ENCODE data around the gene FAM174C. TPM values are rescaled to one million over a fixed set of nuclear protein-coding genes. Genes with fewer than 3 reads are reported as not detected.

Gene FAM174C
- total and polyA plus RNA-seq, 2 of the 8 experiments (the other 6 are each of a cell fraction or from before 2014, with no cell fraction given) = 44.5 to 125 TPM

DNA sequence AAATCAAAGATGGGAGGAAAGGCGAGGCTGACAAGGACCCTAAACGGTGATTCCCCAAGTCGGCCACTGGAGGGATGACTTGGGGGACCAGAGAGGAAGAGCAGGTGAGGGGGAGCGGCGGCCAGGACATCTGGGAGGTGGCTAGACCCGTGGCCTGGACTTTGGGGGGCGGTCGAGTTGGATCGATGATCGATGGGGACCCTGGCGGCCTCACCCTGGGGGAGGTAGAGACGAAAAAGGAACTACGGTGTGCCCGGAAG lies 13.9 kb upstream of the FAM174C start:
- Histone ChIP-seq H2AK5ac (ENCODE audit: low read depth, low read length) (no peak overlapping the region), H4K91ac (replicated peaks; ENCODE audit: insufficient read length, low read length) (peak overlapping the region; percentile 88), H3K18ac (ENCODE audit: extremely low read depth, low read length) (no peak overlapping the region), H3K9me3 (ENCODE audit: insufficient read depth in 2 of 2, low read depth in 1 of 2, low read length in 1 of 2) (no peaks in the 10 kb centered on the region), H3K4ac (replicated peaks; ENCODE audit: insufficient read length, low read depth, low read length) (no peak overlapping the region), H3K23ac (ENCODE audit: insufficient read length) (no peak overlapping the region), H2BK12ac (ENCODE audit: low read depth, low read length) (peak overlapping the region; percentile 96; the same call in 1 of the 2 replicates), H3K9ac (replicated peaks in 1 of 4; ENCODE audit: extremely low read depth in 1 of 4, low read depth in 3 of 4, low read length in 3 of 4) (peak overlapping the region in 3 of 4 experiments; percentile 31 to 65 (median 59); a peak in 5 of 7 replicates), H3K27me3 (replicated peaks in 1 of 4; ENCODE audit: control insufficient read depth in 3 of 4, extremely low read depth in 1 of 4, insufficient read depth in 3 of 4, low read length in 3 of 4) (no peaks in the 10 kb centered on the region; a peak in 1 of 7 replicates), H3K79me2 (ENCODE audit: control insufficient read depth in 1 of 2, insufficient read depth in 2 of 2, low read length in 2 of 2) (peaks cover 0 to 2% of the 10 kb centered on the region in 2 experiments; a peak in 1 of 4 replicates), H3K14ac (ENCODE audit: insufficient read length) (no peak overlapping the region), H4K20me1 (replicated peaks in 1 of 2; ENCODE audit: control insufficient read depth in 1 of 2, insufficient read depth in 2 of 2, low read length in 2 of 2) (peaks cover 4 to 13% of the 10 kb centered on the region in 2 experiments), H3K79me1 (ENCODE audit: low read depth, low read length) (no peaks in the 10 kb centered on the region), H4K8ac (ENCODE audit: extremely low read depth, insufficient read depth, low read length) (peak overlapping the region; percentile 45; the same call in 1 of the 2 replicates), H3K27ac (ENCODE audit: low read depth, low read length) (peak overlapping the region; percentile 33; the same call in 1 of the 2 replicates), H2BK20ac (ENCODE audit: low read length) (no peak overlapping the region), H3K4me3 (ENCODE audit: extremely low read depth in 1 of 4, insufficient read depth in 2 of 4, low read depth in 3 of 4, low read length in 4 of 4) (peak overlapping the region; percentile 52 to 77 (median 64)), H2AFZ (ENCODE audit: low read length) (no peak overlapping the region), H3K56ac (replicated peaks; ENCODE audit: insufficient read length, low read depth, low read length) (no peak overlapping the region), H3K4me2 (ENCODE audit: insufficient read depth in 1 of 2, low read depth in 2 of 2, low read length in 2 of 2) (peak overlapping the region; percentile 83 to 94), H3K23me2 (ENCODE audit: low read depth, low read length) (peaks cover 27% of the 10 kb centered on the region; the same call in 1 of the 2 replicates), H2BK5ac (ENCODE audit: low read depth, low read length) (peak overlapping the region; percentile 88; the same call in 1 of the 2 replicates), H2BK15ac (ENCODE audit: low read length) (peak overlapping the region; percentile 99; the same call in 1 of the 2 replicates), H3K36me3 (ENCODE audit: control insufficient read depth in 2 of 4, insufficient read depth in 4 of 4, low read length in 3 of 4) (peaks cover 2 to 20% (median 5%) of the 10 kb centered on the region in 4 experiments), H4K5ac (ENCODE audit: insufficient read length, low read depth, low read length) (peak overlapping the region; percentile 68), H3K4me1 (replicated peaks in 1 of 4; ENCODE audit: control insufficient read depth in 3 of 4, insufficient read depth in 4 of 4, low read length in 3 of 4) (peaks cover 0 to 58% (median 39%) of the 10 kb centered on the region in 4 experiments; a peak in 6 of 7 replicates), H2BK120ac (replicated peaks; ENCODE audit: low read depth, low read length) (no peak overlapping the region)
- no peak for FAIRE-seq
- 9% methylated on average over 14 of the region's 14 CpGs; no CpG with 5 or more reads in 1 of the 2 experiments for whole genome bisulfite sequencing, 2 experiments (ENCODE audit: extremely low coverage in 1 of 2, insufficient coverage in 1 of 2, insufficient read length in 1 of 2, insufficient replicate concordance in 2 of 2, low coverage in 1 of 2, low lambda C conversion rate in 2 of 2, missing lambda C conversion rate in 1 of 2)
- CTCF ChIA-PET (ENCODE audit: partially characterized antibody) = interaction anchor here (1.0 to 15.9 kb wide), 7 partner anchors 9 to 222 kb away, joined by 3 to 212 read pairs (median 3); partner anchors contain the start of gene ATP5F1D
- POLR2A ChIA-PET (ENCODE audit: partially characterized antibody) = interaction anchor here (1.0 to 19.4 kb wide), 7 partner anchors 3 to 234 kb away, joined by 3 to 456 read pairs (median 331); partner anchors contain the start of genes ATP5F1D, CBARP, CIRBP and FAM174C
- no peak for DNase-seq (ENCODE audit: low read depth in 1 of 2, low spot score in 2 of 2)
- no peak for TF ChIP-seq TAF1 (IDR thresholded peaks at IDR 0.05; ENCODE audit: low read depth, low read length)
- no peak for TF ChIP-seq EZH2 (IDR thresholded peaks at IDR 0.05; ENCODE audit: low read depth, low read length, severe bottlenecking)
- TF ChIP-seq, protein P1, sequence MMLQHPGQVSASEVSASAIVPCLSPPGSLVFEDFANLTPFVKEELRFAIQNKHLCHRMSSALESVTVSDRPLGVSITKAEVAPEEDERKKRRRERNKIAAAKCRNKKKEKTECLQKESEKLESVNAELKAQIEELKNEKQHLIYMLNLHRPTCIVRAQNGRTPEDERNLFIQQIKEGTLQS (IDR thresholded peaks at IDR 0.05; ENCODE audit: insufficient read depth, low read depth, low read length) = no peak
- TF ChIP-seq, protein P2, sequence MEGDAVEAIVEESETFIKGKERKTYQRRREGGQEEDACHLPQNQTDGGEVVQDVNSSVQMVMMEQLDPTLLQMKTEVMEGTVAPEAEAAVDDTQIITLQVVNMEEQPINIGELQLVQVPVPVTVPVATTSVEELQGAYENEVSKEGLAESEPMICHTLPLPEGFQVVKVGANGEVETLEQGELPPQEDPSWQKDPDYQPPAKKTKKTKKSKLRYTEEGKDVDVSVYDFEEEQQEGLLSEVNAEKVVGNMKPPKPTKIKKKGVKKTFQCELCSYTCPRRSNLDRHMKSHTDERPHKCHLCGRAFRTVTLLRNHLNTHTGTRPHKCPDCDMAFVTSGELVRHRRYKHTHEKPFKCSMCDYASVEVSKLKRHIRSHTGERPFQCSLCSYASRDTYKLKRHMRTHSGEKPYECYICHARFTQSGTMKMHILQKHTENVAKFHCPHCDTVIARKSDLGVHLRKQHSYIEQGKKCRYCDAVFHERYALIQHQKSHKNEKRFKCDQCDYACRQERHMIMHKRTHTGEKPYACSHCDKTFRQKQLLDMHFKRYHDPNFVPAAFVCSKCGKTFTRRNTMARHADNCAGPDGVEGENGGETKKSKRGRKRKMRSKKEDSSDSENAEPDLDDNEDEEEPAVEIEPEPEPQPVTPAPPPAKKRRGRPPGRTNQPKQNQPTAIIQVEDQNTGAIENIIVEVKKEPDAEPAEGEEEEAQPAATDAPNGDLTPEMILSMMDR (IDR thresholded peaks at IDR 0.05; ENCODE audit: control extremely low read depth in 1 of 3, insufficient read depth in 1 of 3, low read depth in 1 of 3, low read length in 3 of 3) = peak; percentile 26 to 63 (median 38); a peak in 3 of 4 replicates
- peak in 1 of 2 experiments; percentile 25; a peak in 1 of 4 replicates for TF ChIP-seq SIN3A (conservative IDR thresholded peaks at IDR 0.05 in 1 of 2, IDR thresholded peaks at IDR 0.05 in 1 of 2; ENCODE audit: low read depth in 1 of 2, low read length in 2 of 2)
- TF ChIP-seq RNF2 (IDR thresholded peaks at IDR 0.05; ENCODE audit: borderline replicate concordance, low read depth, low read length, missing control alignments, poor library complexity, severe bottlenecking) = no peak
- no peak for TF ChIP-seq NRF1 (IDR thresholded peaks at IDR 0.05; ENCODE audit: low read depth, low read length)
- TF ChIP-seq ZNF274 (IDR thresholded peaks at IDR 0.05; ENCODE audit: borderline replicate concordance, extremely low read depth, low read length) = no peak

Measured in H1 (cell line).